GM12874 (cell line): Measurements from ENCODE around the gene KYAT1.
A peak's percentile ranks its signal among the peaks of the same experiment; 100 is the strongest.

ENCODE experiments used
- CTCF ChIP-seq: IDR thresholded peaks from 2 replicates; pipeline ENCODE4 v1.5.1; 2011; ENCODE audit warnings: low read depth, mild to moderate bottlenecking, control low read depth, low read length, moderate library complexity; ENCODE audit not compliant: insufficient read depth

KYAT1 gene

DNA sequence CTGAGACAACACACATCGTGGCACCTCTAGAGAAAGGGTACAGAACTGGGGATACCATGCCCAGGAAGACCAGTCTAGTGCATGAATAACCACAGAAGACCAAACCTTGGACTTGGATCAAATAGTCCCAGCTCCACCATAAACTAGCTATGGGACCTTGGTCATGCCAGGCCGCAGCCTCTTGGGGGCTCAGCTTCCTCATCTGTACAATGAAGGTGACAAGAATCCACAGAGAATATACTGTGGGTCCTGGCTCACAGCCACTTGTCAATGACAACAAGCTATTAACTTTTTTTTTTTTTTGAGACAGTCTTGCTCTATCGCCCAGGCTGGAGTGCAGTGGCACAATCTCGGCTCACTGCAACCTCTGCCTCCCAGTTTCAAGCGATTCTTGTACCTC lies 3.9 kb downstream of the KYAT1 start:
- no peak for TF ChIP-seq CTCF

DNA sequence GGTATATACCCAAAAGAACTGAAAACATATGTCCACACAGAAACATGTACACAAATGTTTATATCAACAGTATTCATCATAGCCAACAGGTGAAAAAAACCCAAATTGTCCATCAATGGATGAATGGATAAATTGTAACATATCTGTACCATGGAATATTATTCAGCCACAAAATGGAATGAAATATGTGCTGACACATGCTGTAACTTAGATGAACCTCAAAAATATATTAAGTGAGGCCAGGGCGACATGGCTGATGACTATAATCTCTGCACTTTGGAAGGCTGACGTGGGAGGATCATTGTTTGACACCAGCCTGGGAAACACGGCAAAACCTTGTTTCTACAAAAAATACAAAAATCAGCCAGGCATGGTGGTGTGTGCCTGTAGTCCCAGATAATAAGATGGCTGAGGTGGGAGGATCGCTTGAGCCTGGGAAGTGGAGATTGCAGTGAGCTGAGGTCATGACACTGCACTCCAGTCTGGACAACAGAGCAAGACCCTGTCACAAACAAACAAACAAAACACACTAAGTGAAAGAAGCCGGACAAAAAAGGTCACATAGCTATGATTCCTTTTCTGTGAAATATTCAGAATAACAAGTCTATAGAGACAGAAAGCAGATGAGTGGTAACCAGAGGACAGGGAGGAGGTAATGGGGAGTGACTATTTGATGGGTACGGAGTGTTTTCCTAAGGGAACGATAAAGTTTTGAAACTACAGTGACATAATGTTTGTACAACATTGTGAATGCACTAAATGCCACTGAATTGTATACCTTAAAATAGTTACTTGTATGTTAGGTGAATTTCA lies 11.4 kb downstream of the KYAT1 start:
- TF ChIP-seq CTCF = no peak

GRCh38 chr9:128863647-128864046 lies 18.1 kb downstream of the KYAT1 start:
- peak; percentile 99 for TF ChIP-seq CTCF

DNA sequence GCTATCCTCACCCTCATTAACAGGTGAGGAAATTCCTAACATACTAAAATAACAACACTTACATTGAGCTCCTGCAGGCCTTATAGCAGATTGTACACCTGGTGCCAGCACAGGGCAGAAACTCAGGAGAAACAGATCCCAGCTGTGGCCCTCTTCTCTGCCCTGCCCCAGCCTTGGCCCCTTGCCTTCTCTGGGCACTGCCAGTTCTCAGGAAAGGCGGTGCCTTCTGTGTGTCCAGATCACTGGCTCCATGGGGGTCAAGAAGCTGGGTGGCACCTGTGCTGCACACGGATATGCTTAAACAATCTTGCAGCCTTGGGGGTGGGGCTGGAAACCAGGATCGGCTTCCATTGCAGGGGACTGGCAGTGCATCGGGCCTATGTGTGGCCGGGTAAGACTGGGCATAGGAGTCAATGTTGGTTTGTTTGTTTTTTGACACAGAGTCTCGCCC lies 19.3 kb downstream of the KYAT1 start:
- no peak for TF ChIP-seq CTCF

DNA sequence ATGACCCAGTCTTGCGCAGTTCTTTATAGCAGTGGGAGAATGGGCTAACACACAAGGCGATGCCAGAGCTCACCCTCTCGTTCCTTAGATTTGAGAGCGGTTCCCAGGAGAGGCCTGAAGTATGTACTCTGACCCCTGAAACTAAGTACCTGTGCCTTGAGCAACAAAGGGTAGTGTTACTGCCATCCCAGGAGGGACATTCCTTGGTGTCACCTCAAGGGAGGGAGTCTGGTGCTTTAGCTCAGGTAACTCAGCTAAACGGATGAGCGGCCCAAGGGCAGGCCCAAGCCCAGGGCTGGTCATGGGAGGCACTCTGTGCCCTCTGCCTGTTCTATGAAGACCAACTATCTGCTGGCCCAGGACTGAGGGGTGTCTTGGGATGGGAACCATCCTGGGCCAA lies 20.2 kb downstream of the KYAT1 start:
- TF ChIP-seq CTCF = no peak

GRCh38 chr9:128860937-128861336 lies 20.8 kb downstream of the KYAT1 start:
- no peak for TF ChIP-seq CTCF

DNA sequence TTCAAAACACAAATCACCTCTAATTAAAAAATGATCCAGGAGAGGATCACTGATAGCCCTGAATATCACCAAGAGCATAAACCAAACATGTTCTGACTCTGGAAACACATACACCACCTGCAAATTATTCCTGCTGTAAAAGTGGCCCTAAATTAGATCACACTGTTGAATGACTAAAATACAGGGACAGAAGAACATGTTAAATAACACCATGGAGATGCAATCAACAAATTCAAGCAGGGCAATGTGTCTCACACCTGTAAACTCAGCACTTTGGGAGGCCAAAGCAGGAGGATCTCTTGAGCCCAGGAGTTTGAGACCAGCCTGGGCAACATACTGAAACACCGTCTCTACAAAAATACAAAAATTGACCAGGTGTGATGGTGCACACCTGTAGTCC lies 33.9 kb downstream of the KYAT1 start:
- no peak for TF ChIP-seq CTCF
